NCI-H1930 (cell line): ENCODE measurements around the gene CDC42BPG.
"Not testable (repeated sequence)": the region's sequence is repeated elsewhere in the genome, so short reads cannot be mapped to it uniquely, and the experiment has no call there.

ENCODE experiments used
- DNase-seq, 2 experiments: peaks; one replicate each; lab custom pipeline; 2025; lab: John Stamatoyannopoulos, UW

CDC42BPG gene

DNA sequence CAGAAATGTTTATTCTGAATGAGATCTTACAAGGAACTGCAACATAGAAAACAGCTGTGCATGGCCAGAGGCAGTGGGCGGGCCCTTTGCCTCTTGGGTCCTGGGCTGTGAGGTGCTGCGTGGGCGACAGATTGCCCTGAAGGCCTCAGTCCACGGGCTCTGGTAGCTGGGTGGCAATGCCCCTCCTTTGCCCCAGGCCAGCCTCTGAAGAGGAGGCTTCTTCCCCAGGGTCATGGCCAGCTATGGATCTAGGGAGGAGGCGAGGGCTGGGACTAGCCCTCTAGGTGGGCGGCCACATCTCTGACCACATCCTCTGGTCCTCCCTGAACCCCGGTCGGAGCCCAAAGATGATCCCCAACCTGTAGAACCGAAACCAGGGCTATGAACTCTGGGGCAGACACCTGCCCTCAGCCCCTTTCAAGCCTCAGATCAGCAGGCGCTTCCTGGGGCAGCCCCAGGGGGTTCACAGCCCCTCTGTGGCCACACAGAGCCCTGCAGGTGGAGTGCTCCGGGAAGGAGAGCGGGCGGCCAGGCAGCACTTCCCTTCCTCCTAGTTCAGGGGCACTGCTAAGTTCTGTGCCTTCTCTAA is 6.6 kb upstream of the CDC42BPG start:
- DNase-seq = no peak

DNA sequence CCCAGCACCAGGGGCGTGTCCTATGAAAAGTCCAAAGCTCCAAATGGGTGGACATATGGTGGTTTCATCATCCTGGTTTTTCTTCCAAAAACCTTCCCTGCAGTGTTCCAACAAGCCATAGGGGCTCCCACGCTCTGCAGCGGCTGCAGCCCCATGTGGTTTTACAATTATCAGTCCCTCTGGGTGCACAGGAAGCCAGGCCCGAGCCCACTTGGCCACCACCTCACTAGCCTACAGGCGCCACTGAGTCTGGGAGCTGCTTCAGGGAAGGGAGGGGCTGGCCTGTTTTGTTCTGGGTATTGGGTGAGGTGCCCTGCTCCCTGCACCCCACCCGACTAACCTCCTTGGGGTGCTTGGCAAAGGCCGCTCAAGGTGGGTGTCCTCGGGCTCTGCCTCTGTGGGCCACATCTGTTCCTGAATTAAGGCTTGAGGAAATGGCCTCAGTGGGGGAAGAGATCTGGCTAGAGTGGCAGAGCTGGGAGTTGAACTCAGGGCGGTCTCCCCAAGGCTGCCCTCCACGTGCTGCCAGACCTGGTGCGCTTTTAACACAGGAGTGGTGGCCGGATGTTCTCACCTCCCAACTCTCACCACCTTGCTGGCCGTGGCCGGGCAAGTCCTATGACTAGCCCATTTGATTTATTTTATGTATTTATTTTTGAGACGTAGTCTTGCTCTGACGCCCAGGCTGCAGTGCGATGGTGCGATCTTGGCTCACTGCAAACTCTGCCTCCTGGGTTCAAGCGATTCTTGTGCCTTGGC is 5.3 kb upstream of the CDC42BPG start:
- no peak for DNase-seq

DNA sequence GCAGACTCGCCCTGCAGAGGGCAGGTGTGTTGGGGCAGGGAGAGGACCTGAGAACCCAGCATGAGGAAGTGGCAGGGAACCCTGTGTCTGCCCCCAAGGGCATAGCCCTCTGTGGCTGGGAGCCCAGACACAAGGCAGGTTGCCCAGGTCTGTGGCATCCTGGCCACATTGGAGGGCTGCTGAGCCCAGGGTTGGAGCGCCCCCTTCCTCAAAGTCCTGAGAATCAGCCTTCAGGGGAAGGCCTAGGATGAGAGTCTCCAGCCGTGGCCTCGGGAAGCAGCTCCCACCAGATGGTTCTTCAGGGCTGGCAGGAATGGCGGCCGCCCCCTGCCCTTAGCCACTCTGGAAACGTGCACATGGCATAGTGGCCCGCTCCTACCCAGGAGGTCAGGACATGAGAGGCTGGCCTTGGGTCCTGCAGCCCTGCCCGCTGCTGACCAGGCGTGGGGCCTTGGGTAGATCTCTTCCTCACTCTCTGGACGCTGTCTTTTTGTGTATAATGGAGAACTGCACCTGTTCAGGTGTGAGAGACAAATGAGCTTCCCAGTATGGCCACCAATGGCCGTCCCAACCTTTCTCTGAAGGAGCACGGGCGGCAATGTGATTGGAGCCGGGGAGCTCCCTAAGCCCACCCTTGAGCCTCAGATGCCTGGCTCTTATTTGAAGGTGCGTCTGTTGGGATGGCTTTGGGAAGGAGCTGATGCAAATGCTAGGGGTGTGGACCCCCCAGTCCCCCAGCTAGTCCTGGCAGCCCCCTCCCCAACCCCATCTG is 4.6 kb upstream of the CDC42BPG start:
- no peak for DNase-seq

DNA sequence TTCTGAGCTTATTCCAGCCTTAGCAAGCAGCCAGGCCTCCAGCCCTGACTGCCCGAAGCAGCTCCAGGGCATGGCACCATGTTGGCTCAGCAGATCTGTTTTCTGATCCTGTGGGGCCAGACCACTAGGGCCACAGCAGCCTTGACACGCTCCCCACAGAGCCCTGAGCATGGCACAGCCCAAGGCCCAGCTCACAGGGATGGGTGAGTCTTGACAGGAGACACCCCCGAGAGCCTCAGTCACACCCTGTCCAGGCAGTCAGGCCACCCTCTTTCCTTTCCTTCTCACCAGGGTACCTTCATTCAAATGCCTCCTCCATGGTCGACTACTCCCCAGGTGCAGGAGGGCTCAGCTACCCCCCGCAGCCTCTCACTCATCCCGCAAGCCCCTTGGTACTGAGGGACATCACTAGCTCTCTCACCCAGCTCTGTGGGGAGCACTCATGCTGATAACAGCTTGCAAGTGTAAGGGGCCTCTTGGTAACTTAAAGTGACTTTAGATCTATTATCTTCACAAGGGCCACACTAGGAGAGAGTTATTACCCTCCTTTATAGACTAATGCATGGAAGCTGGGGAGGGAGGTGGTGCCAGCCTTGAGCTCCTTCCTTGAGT is 3.9 kb upstream of the CDC42BPG start:
- DNase-seq = no peak

DNA sequence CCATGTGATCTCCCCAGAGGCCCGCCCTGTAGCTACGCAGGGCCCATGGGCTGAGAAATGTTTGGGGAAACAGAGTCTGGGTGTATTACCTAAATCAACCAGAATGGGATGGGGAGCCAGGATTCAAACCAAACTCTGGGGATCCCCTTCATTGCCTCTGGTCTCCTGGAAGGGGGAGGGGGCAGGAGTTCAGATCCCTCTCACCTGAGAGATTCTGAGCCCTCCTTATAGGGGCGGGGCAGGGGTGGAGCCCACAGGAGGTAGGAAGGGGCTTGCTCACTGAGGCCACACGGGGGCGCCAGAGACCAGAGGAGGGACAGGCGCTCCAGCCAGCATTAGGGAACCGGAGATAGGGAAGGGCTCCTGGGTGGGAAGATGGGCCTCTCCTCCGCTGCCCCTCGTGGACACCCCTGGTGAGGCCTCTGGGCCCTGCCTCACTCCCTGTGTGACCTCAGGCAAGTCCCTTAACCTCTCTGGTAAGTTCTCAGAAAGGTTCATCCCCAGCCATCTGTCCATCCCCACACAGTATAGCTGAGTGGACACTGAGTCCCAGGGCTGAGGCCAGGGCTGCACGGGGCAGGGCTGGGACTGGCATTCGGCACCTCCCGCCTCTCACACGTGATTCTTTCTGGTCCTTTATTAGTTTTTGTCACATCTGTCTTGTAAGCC is 2.7 kb upstream of the CDC42BPG start:
- peak; percentile 82 to 85 for DNase-seq

DNA sequence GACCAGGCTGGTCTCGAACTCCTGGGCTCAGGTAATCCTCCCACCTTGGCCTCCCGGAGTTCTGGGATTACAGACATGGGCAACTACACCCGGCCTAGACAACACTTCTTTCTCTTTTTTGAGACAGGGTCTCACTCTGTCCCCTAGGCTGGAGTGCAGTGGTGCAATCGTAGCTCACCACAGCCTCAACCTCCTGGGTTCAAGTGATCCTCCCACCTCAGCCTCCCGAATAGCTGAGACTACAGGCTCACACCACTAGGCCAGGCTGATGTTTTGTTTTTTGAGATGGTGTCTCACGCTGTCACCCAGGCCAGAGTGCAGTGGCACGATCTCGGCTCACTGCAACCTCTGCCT is 1.3 kb upstream of the CDC42BPG start:
- DNase-seq = not testable (repeated sequence)

DNA sequence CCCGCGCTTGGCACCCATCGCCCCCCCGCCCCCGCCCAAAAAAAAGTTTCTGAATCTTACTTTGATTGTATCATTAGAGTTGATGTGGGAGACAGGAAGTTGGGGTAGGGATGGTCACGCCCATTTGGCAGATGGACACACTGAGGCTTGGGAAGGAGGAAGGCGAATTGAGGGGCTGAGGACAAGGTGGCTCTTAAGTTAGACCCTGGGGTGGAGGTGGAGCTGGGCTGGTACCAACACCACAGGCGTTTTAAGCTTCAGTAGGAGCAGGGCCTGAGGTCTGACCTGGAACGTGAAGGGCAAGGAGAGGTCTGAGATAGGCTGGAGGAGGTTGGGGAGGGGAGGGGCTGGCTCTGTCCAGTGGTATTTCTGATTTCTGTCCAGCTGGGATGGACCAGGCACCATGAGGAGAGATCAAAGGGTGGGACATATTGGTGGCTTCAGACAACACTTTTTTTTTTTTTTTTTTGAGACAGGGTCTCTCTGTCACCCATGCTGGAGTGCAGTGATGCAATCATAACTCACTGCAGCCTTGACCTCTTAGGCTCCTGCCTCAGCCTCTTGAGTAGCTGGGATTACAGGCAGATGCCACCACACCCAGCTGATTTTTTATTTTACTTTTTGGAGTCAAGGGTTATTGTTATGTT is 799 bp upstream of the CDC42BPG start:
- no peak for DNase-seq

DNA sequence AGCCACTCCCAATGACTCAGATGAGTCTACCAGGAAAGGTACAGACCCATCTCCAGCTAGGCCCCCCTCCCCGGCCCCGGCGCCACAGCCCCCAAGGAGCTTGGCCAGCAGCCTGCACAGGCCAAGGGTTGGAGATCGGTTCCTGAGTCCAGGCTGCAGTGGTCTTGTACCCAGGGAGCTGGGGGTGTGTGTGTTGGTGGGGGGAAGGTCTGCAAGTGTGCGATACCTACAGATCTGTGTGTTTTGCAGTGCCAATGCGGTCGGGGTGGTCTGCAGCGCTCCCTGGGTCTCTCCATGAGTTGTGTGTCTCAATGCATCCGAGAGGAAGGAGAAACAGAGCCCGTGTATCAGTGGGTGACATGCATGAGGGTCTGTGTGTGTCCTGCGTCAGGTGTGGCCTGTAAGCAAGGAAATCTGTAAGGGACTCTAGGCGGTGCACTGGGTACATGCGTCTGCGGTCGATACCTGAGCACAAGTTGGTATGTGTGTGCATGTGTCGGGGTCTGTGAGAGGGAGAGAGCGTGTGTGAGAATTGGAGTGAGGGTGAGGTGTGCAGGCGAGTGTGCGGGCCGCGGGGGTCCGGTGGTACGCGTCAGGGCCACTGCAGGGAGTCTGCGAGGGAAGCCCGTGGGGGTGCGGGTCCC is 645 bp downstream of the CDC42BPG start:
- no peak for DNase-seq

DNA sequence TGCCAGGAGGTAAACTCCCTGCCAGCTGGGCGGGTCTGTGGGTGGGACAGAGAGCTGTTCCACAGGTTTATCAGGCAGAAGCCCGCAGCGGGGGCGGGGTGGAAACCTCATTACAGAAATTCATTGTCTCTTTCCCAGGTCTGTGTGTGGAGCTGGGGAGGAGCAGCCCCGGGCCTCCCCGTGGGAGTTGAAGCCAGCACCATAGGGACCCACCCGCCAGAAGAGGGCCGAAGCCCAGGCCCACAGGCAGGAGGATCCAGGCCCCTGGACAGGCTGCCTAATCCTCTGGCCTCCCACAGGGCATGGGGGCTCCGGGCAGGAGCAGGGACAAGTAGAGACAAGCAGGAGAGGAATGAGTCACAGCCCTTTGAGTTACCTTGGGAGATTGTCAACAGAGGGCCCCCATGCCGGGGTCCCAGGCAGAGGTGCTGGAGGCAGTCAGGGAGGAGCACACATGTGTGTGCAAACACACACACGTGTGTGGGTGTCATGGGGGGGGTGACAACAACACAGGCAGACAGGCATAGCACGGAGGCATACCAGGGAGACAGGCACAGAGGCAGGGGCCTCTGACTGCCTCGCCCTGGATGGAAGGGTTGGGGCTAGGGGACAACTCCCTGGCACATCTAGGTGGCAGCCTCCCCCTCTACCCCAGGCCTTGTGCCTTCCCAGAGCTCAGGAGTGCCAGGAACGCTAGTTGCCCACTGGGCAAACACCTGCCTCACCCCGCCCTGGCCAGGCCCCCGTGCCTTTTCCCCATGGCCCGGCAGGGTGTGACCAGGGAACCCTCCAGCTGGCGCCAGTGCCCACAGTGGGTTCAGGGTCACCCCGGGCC is 1.4 kb downstream of the CDC42BPG start:
- no peak for DNase-seq

DNA sequence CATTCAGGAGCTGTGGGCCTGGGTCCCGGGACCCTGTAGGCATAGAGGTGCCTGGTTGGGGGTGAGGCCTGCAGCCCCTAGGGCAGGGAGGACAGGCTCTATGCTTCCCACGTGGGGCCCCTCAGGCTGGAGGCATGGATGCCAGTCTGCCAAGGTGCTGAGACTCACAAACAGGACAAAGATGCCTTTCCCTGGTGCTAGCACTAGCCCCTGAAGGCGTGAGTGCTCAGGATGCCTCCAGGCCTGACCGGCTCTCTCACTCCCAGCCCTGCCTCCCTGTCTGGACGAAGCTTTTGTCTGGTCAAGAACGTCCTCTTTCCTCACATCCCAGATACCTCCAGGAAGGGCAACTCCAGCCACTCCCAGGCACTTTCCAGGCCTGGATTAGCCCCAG is 2.1 kb downstream of the CDC42BPG start:
- no peak for DNase-seq

DNA sequence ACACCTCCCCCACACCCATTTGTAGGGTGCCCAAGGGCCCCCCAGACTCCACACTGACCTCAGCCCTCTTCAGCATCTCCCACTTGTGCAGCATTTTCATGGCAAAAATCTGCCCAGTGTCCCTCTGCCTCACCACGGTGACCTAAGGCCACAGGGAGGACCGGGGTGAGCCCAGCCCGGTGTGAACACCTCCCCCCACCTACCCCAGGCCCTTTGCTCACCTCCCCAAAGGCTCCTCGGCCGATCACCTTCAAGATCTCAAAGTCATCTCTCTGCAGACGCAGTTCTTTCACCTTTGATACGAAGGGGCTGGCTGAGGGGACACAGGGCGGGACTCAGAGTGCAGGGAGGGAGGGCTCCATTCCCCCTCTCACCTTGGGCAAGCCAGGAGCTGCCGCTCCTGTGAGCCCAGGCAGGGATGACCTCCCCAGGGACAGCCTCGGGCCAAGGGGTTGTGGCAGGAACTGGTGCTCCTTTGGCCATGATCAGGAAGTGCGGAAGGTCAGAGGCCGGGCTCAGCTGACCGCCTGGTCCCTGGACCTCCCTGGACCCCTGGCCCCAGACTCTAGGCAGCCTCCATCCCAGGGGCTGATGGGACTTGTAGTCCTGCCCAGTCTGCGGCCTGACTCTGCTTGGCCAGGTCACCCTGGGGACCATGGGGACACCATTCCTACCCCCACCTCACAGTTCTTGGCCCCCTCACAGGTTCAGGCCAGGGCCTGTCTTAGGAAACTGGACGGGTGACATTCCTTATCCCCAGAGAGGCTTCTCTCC is 2.7 kb downstream of the CDC42BPG start:
- DNase-seq = no peak

DNA sequence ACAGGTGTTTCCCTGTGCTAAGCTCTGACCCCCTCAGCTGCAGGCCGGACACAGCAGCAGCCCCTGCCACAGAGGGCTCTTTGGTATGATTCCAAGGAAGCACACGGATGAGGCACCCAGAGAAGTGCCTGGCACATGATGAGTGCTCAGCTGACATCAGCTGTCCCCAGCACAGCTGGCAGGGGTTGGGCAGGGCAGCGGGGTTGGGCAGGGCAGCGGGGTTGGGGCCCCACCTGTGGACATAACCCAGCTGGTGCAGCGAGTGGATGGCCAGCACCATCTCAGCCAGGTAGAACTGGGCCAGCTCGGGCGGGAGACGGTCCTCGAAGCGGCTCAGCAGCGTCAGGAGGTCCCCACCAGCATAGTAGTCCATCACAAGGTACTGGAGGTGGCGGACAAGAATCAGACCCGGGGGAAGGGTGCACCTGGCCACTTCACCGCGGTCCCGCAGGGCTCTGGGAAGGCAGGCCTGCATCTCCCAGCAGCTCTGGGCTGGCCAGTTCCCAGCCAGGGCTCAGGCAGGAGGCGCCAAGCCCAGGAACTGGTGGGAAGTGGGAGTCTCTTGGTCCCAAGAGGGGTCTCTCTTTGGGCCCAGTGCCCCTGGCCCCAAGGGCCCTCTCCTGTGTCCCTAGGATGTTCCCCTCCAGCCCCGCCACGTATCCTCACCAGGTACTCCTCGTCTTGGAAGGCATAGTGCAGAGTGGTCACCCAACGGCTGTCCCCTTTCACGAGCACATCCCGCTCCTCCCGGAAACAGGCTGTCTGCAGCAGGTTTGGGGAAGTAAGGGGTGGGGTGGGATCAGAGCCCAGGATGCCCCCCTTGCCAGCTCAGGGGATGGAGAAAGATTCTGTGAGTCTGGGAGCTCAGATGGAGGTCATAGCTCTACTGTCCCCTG is 4.3 kb downstream of the CDC42BPG start:
- DNase-seq = no peak

DNA sequence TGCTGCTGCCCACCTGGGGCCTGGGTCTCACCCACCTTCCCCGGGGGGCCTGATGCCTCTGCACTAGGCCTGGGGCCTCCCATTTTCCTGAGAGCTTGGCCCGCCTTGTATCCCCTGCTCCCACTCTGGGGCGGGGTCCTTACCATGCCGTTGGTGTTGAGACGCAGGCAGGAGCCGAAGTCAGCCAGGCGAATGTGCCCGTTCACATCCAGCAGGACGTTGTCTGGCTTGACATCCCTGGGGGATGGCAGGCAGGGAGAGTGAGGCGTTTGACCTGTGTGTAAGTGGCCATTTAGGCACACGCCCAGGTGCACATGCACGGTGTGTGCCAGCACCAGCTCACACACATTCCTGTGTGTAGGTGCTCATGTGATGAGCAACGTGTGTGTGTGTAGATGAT is 5.1 kb downstream of the CDC42BPG start:
- no peak for DNase-seq

DNA sequence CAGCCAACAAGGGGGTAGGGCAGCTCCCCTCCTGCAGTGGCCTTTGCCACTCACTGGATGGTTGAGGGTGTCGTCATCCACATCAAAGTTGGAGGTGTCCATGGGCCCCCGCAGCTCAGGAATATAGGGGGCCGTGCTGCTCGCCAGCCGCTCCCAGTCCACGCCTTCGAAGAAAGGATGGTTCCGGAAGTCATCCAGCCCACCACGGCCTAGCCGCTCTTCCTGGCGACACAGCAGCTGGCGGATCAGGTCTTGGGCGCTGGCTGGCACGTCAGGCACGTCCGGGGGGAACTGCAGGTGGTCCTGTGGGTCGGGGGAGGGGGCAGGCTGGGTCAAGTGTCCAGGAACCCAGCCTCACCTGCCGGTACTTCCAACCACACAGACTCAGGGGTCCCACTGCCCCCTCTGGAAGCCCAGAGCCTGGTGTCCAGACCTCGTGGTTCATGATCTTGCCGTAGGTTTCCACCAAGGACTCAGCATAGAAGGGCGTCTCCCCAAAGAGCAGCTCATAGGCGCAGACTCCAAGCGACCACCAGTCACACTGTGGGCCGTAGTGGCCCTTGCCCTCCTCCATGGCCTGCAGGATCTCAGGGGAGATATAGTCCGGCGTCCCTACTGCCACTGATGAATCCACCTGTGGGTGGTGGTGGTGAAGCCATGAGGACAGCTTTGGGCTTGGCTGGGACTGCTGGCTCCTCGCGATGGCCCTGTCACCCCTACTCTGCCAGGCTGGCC is 5.7 kb downstream of the CDC42BPG start:
- DNase-seq = no peak

DNA sequence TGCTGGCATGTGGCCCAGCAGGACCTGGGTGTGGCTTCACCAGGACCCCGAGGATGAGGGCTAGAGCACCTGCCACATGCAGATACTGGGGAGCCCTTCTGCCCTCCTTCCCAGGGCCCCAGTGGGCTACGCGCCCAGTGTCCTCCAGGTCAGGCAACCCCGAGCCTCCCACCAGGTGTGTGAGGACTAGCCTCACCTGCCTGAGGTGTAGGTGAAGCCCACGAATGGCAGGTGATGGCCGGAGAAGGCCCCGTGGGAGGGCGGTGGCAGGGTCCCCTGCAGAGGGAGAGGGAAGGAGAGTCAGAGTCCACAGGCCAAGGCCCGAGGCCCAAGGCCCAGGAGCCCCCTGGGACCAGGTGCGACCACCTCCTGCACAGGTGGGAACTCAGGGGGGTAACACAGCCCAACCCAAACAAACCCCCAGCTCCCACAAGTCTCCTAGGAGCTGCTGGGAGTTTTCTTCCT is 6.5 kb downstream of the CDC42BPG start:
- DNase-seq = no peak

DNA sequence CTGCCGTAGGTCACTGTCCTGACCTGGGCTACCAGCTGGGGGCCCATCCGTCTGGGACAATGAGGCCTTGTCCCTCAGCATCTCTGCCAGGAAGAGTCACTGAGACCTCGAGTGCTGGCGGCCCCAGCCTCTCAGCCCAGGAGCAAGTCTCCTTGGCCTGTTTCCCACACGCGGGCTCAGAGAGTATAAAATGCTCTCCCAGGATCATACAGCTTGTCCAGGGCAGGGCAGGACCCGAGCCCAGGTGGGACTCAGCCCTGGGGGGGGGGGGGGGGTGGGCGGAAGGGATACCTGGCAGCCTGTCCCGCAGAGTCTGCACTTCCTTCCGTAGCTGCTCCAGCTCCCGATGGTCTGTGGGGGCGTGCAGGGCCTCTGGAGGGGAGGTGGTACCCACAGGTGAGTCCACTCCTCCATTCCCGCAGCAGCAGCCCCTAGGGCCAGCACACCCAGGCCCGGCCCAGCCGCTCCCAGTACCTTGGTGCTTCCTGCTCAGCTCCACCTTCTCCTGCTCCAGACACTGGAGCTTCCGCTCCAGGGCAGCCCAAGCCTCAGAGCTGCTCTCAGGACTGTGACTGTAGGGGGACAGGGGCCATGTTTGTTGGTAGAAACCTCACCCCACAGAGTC is 7.9 kb downstream of the CDC42BPG start:
- no peak for DNase-seq
